CD4-positive, alpha-beta T cell treated with Interleukin-15 for 4 hours (primary cell): ENCODE data around the gene STKLD1.
A peak's percentile ranks its signal among the peaks of the same experiment; 100 is the strongest.
"Not testable (repeated sequence)": the region's sequence is repeated elsewhere in the genome, so short reads cannot be mapped to it uniquely, and the experiment has no call there.

Experiments
- DNase-seq: peaks from one replicate; pipeline ENCODE4 v3.0.0-alpha.2; 2020; ENCODE audit warnings: low spot score

STKLD1 gene

GRCh38 chr9:133375724-133376654, at the start of gene STKLD1, which contains the start of gene SURF4:
TSS of gene STKLD1 (plus strand) at chr9:133376366. CDS start at chr9:133376474, 108 bp downstream.
TSS of gene SURF4 (minus strand) at chr9:133376060. CDS start at chr9:133375969, 91 bp downstream.
- peak; percentile 95 for DNase-seq

DNA sequence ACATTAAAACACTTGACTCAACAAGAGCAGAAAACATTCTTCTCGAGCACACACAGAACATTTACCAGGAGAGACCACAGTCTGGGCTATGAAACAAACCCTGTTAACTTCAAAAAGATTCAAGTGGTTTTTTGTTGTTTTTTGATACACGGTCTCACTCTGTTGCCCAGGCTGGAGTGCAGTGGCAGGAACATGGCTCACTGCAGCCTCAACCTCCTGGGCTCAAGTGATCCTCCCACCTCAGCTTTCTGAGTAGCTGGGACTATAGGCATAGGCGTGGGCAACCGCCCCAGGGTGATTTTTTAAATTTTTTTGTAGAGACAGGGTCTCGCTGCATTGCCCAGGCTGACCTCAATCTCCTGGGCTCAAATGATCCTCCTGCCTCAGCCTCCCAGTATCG, 49.1 kb upstream of the STKLD1 start:
- DNase-seq, result not testable (repeated sequence)

GRCh38 chr9:133327834-133328484, 48.2 kb upstream of the STKLD1 start:
- DNase-seq, result no peak

GRCh38 chr9:133329306-133330156, 46.6 kb upstream of the STKLD1 start:
- DNase-seq, result not testable (repeated sequence)

DNA sequence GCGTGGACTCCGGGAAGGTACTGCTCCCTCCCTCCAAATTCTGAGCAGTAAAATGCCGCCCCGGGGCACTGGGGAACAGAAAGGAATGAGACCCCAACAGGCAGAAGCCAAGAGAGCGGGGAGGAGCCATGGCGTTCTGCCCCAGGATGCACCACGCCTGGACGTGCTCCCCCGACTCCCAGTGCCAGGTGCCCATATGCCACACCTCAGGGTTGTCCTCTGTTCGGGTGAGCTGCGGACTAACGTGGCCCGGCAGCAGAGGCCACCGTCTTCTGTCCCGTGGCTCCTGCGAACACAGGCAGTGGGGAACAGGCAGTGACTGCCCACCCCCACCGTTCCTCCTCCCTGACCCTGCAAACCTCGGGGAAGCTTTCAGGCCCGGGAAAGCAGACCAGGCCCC, 44.9 kb upstream of the STKLD1 start:
- DNase-seq, result no peak

DNA sequence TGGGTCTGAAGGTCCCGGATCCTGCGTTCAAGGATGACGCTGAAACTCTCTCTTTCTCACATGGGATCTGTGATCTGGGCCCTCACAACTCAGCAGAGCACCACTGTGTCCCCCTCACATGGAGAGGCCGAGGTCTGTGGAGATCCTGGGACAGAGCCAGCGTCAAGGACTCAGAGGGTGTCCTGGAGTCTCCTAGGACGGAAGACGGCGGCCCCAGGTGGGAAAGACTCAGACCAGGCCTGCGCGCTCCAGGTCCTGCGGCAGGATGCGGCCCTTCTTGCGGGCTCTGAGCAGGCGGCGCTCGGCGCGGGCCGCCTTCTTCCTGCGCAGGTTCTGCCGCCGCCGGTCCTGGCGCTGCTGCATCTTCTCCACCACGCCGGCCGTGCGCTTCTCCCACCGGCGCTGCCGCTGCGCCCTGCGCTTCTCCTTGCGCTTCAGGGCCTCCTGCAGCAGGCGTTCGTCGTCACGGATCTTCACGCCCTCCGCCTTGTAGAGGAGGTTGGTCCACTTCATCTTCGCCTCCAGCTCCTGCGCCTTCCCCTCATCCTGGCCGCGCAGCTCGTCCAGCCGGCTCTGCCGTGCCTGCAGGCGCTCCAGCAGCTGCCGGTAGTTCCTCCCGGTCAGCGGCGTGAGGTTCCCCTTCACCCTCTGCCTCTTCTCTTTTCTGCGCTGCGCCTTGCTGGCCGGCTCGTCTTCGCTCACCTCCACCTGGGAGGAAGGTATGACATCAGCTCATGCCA, 44.4 kb upstream of the STKLD1 start:
- DNase-seq, result no peak

DNA sequence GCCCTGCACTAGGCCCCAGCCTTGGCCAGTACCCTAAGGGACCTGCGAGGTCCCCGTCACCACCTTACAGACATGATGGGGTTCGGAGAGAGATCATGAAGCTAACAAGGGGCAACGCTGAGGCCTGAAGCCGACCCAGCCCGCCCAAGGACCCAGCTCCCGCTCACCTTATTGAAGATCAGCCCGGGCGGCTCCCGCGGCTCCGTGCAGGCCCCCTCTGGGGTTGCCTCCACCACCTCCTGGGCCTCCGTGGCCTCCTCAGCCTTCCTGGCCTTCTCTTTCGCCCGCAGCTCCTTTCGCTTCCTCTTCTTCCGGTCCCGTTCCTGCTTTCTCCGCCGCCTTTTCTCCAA, 43.8 kb upstream of the STKLD1 start:
- DNase-seq, result no peak

DNA sequence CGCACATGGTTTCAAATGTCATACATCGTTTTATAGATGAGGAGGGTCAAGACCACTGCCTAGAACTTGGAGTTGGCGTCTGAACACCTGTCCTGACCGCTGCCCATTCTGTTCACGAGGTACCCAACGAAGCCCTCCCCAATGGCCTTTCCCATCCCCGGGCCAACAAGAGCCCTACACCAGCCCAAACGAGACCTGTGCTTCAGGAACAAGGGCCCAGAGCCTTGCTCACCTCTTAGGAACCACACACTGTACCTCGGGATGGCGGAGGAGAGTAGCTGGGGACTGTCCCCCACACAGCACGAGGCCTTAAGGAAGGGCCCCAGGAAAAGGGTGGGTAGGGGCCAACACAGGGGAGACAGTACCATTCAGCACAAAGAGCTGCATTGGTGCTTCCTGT, 43.2 kb upstream of the STKLD1 start:
- DNase-seq, result no peak

- DNase-seq, result no peak
Measured at GRCh38 chr9:133333566-133333965, 42.6 kb upstream of the STKLD1 start.

- DNase-seq, result no peak
Measured at GRCh38 chr9:133334161-133334560, 42.0 kb upstream of the STKLD1 start.

- not testable (repeated sequence) for DNase-seq
Measured at GRCh38 chr9:133334888-133335287, 41.3 kb upstream of the STKLD1 start.

DNA sequence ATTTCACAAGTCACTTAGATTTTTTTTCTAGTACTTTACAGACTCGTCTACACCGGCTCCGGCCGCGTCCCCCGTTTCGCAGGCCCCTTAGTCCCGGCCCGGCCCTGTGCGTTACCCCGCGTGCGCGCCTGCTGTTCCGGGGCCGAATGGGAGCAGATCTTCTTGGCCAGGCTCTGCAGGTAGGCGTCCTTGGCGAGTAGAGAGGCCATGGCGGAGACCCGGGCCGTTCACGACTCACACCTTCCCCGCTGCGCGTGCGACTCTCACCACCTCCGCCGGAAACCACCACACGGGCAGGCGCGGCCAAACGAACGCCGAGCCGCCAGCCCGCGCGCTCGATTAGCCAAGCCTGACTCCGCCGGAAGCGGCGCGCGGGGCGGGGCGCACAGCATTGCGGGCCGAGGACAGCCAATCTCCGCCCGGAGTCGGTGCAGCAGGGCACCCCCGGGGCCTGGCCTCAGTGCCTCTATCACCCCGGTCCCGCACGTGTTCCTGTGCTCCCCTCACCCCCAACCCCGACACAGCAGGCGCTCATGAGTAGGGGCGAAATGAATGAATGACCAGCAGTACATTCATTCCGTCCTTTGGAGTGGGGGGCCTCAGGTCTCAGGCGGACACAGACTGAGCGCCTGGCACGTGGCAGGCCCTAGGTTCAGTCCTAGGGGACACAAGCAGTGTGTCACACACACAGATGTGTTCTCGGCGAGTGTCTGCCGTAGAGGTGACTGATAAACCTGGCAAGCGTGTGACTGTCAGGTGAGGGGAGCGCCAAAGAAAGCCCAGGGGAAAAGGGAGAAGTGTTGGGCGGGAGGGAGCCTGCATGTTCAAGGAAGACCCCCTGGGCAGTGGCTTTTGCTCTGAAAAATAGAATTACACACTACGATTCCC, 40.0 kb upstream of the STKLD1 start, which contains the start of gene SURF6:
Gene SURF6 (minus strand): TSS at position 265 of the 888 bp plus-strand sequence. CDS start 56 bp downstream, at position 209.
- peak; percentile 93 for DNase-seq

GRCh38 chr9:133339641-133340040, 36.5 kb upstream of the STKLD1 start:
- DNase-seq, result no peak

- no peak for DNase-seq
Measured at GRCh38 chr9:133340256-133340655, 35.9 kb upstream of the STKLD1 start.

DNA sequence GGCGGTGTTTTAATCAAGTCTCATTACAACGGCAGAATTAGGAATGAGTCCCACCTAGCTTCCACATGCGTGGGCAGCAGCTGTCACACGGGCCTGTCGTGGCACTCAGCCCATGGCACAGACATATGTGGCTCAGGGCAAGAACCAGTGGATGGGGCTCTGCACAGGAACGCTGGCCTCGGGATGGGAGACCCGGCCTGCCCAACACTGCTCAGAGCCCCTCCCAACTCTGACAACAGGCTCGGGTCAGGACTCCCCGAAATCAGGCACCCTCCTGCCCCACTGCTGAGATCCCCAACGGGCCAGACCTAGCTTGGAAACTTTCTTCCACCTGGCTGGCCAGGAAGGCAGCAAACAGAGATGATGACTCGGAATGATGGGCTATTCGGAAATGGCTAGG, 35.2 kb upstream of the STKLD1 start:
- DNase-seq, result no peak

GRCh38 chr9:133341369-133342068, 34.6 kb upstream of the STKLD1 start:
- DNase-seq, result no peak

- DNase-seq, result no peak
Measured at GRCh38 chr9:133342069-133342406, 34.1 kb upstream of the STKLD1 start.

DNA sequence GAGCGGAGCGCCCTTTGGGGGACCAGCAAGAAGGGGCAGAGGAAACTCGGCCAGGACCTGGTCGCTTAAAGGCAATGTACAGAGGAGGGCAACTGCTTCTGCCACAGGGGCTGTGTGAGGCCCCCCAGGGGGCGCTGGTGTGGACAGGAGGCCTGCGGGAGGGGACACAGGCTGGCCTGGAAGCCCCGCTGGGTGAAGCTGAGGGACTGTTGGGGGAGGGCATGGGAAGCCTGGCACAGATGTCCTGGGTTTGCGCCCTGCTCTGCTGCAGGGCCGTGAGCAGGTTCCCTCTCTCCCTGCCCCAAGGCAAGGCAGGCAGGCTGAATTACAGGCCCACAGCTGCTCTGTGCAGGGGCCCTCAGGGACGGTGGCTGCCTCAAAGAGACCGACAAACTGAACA, 33.6 kb upstream of the STKLD1 start:
- no peak for DNase-seq

DNA sequence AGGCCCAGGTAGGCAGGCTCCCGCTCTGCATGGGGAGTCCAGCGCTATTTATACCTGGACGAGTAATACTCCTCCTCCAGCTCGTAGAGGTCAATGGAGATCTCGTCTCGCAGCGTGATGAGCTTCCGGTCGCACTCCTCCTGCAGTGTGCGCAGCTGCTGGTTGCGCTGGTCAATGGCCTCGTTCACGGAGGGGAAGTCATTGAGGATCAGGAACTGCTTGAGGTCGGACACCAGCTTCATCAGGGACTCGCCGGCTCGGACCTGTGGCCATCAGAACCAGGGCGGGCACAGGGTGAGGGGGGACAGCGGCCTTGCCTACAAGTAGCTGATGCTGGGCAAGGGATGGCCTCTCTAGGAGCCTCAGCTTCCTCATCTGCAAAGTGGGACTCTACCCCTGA, 32.1 kb upstream of the STKLD1 start:
- DNase-seq, result no peak

DNA sequence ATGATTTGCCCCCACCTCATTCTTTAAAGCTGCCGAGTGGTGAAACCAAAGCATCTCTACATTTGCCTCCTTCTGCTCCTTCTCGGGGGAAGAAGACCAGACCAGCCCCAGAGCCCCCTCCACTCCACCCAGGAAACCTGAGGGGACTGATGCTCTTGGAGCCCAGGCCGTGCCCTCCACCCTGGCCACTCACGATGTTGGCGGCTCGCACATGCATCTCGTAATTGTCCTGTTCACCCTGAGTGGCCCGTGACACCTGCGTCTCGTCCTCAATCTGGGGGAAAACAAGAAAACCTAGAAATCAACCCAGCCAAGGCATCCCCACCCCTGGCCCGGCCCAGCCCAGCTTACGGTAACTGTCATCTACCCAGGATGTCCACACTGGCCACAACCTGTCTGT, 31.2 kb upstream of the STKLD1 start:
- DNase-seq, result no peak
